ENCODE results near the gene PGAM5. TPM values are rescaled to one million over a fixed set of nuclear protein-coding genes. Genes with fewer than 3 reads are reported as not detected.

The PGAM5 gene
- total and polyA plus RNA-seq, 2 of the 4 experiments (the other 2 are of a cell fraction), result 25.2 to 37.8 TPM

DNA sequence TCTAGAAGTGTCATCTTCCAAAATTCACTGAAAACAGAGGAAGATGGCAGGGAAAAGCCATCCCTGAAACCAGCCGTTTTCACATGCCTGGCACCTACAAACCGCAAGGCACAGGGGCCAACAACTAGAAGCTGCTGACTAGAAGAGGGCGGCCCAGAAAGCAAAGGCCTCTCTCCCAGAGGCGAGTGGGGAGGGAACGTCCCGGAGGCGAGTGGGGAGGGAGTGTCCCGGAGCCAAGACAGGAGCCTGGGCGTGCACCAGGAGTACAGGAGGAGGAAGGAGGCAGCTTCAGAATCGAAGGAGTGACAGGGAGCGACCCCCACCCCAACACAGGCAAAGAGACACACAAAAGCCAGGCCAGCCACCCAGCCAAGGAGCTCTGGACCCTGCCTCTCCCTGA, 30.0 kb downstream of the PGAM5 start:
- WGBS, 2 experiments (ENCODE audit: extremely low coverage in 2 of 2, insufficient read length in 1 of 2), result 100% methylated on average over 1 of the region's 11 CpGs; no CpG with 5 or more reads in 1 of the 2 experiments
- H3K27ac ChIP-seq (ENCODE audit: insufficient read depth, low read length), result no peak overlapping the region
- peaks cover 33 to 59% of the 10 kb centered on the region in 2 experiments for H3K79me1 ChIP-seq (ENCODE audit: low read depth in 1 of 2, low read length in 2 of 2)
- H3K14ac ChIP-seq (replicated peaks; ENCODE audit: low read depth, low read length), result no peak overlapping the region
- no peaks in the 10 kb centered on the region for H3K27me3 ChIP-seq (ENCODE audit: control insufficient read depth, insufficient read depth, low read length)
- no peak overlapping the region for H2BK20ac ChIP-seq (ENCODE audit: low read depth, low read length)
- H4K20me1 ChIP-seq (ENCODE audit: insufficient read depth, low read length), result peaks cover 57% of the 10 kb centered on the region
- no peak overlapping the region for H2BK15ac ChIP-seq (ENCODE audit: low read depth, low read length)
- H3K9ac ChIP-seq (ENCODE audit: low read depth, low read length), result no peak overlapping the region
- in situ Hi-C loops (cut with MboI; ENCODE audit: low sequenced_read_pairs), result no loop called here
- H3K9me1 ChIP-seq (ENCODE audit: insufficient read depth, low read length), result peaks cover 5% of the 10 kb centered on the region
- intact Hi-C loops (cut with micrococcal nuclease), result no loop called here
- H2AK5ac ChIP-seq (ENCODE audit: low read depth, low read length), result no peak overlapping the region
- no peaks in the 10 kb centered on the region for H3K9me3 ChIP-seq (ENCODE audit: control insufficient read depth, insufficient read depth, low read length)
- BruUV-seq (replicated peaks), result no TSS peak
- H2AFZ ChIP-seq (replicated peaks; ENCODE audit: low read length, poor library complexity), result no peak overlapping the region
- no peak overlapping the region for H3K4ac ChIP-seq (ENCODE audit: low read depth, low read length)
- no peak overlapping the region for H2BK5ac ChIP-seq (ENCODE audit: low read depth, low read length, poor library complexity, severe bottlenecking)
- CTCF ChIA-PET, result no interaction called here
- H3K23ac ChIP-seq (ENCODE audit: low read depth, low read length), result no peak overlapping the region
- POLR2A ChIA-PET (ENCODE audit: unreplicated experiment), result no interaction called here
- dilution Hi-C loops (cut with HindIII; ENCODE audit: low sequenced_read_pairs, unreplicated experiment), result no loop called here
- no peaks in the 10 kb centered on the region for H3K4me1 ChIP-seq (ENCODE audit: control insufficient read depth, insufficient read depth, low read length)
- TF ChIP-seq CHD1 (IDR thresholded peaks at IDR 0.05; ENCODE audit: low read depth, low read length), result no peak
- TF ChIP-seq, protein P1, sequence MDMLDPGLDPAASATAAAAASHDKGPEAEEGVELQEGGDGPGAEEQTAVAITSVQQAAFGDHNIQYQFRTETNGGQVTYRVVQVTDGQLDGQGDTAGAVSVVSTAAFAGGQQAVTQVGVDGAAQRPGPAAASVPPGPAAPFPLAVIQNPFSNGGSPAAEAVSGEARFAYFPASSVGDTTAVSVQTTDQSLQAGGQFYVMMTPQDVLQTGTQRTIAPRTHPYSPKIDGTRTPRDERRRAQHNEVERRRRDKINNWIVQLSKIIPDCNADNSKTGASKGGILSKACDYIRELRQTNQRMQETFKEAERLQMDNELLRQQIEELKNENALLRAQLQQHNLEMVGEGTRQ (IDR thresholded peaks at IDR 0.05; ENCODE audit: low read depth, low read length), result no peak
- TF ChIP-seq RFX5 (IDR thresholded peaks at IDR 0.05; ENCODE audit: low read depth, low read length), result no peak
- TF ChIP-seq, protein P2, sequence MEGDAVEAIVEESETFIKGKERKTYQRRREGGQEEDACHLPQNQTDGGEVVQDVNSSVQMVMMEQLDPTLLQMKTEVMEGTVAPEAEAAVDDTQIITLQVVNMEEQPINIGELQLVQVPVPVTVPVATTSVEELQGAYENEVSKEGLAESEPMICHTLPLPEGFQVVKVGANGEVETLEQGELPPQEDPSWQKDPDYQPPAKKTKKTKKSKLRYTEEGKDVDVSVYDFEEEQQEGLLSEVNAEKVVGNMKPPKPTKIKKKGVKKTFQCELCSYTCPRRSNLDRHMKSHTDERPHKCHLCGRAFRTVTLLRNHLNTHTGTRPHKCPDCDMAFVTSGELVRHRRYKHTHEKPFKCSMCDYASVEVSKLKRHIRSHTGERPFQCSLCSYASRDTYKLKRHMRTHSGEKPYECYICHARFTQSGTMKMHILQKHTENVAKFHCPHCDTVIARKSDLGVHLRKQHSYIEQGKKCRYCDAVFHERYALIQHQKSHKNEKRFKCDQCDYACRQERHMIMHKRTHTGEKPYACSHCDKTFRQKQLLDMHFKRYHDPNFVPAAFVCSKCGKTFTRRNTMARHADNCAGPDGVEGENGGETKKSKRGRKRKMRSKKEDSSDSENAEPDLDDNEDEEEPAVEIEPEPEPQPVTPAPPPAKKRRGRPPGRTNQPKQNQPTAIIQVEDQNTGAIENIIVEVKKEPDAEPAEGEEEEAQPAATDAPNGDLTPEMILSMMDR (conservative IDR thresholded peaks at IDR 0.05; ENCODE audit: low read depth, low read length), result no peak
- TF ChIP-seq MAFK (IDR thresholded peaks at IDR 0.05; ENCODE audit: low read depth, low read length), result no peak
- TF ChIP-seq POLR2A (IDR thresholded peaks at IDR 0.05; ENCODE audit: low read depth, low read length), result no peak
- TF ChIP-seq FOS (IDR thresholded peaks at IDR 0.05; ENCODE audit: low read depth, low read length), result no peak
- no peak for TF ChIP-seq BHLHE40 (IDR thresholded peaks at IDR 0.05; ENCODE audit: low read depth, low read length)
- no peak for TF ChIP-seq RAD21 (IDR thresholded peaks at IDR 0.05; ENCODE audit: low read length)
- TF ChIP-seq MXI1 (IDR thresholded peaks at IDR 0.05; ENCODE audit: borderline replicate concordance, low read depth, low read length), result no peak
- no peak for TF ChIP-seq SMC3 (IDR thresholded peaks at IDR 0.05; ENCODE audit: low read depth, low read length)
- no peak for TF ChIP-seq MAZ (IDR thresholded peaks at IDR 0.05; ENCODE audit: borderline replicate concordance, low read depth, low read length)
- TF ChIP-seq CEBPB (IDR thresholded peaks at IDR 0.05; ENCODE audit: low read depth, low read length), result no peak
- TF ChIP-seq NFE2L2 (IDR thresholded peaks at IDR 0.05; ENCODE audit: low read depth, low read length), result no peak
- no peak for TF ChIP-seq RCOR1 (IDR thresholded peaks at IDR 0.05; ENCODE audit: insufficient replicate concordance, low read length)
- TF ChIP-seq, protein P3, sequence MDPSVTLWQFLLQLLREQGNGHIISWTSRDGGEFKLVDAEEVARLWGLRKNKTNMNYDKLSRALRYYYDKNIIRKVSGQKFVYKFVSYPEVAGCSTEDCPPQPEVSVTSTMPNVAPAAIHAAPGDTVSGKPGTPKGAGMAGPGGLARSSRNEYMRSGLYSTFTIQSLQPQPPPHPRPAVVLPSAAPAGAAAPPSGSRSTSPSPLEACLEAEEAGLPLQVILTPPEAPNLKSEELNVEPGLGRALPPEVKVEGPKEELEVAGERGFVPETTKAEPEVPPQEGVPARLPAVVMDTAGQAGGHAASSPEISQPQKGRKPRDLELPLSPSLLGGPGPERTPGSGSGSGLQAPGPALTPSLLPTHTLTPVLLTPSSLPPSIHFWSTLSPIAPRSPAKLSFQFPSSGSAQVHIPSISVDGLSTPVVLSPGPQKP (IDR thresholded peaks at IDR 0.05; ENCODE audit: borderline replicate concordance, low read depth, low read length), result no peak
- H3K4me2 ChIP-seq (ENCODE audit: low read depth, low read length), result no peak overlapping the region
- no peak overlapping the region for H2BK120ac ChIP-seq (ENCODE audit: low read depth, low read length)
- no peak overlapping the region for H2AK9ac ChIP-seq (replicated peaks; ENCODE audit: low read depth, low read length, poor library complexity)
- no peak overlapping the region for H4K91ac ChIP-seq (ENCODE audit: insufficient read depth, low read depth, low read length)
- DNase-seq (no peak), ATAC-seq (ENCODE audit: low read depth) (no peak)
- H4K5ac ChIP-seq (ENCODE audit: low read depth, low read length), result no peak overlapping the region
- H3K56ac ChIP-seq (ENCODE audit: extremely low read depth, insufficient read depth, low read length), result no peak overlapping the region
- H3K36me3 ChIP-seq (ENCODE audit: control insufficient read depth, insufficient read depth, low read length), result peaks cover 71% of the 10 kb centered on the region
- no peak overlapping the region for H4K8ac ChIP-seq (ENCODE audit: low read depth in 2 of 2, low read length in 2 of 2)
- H3K18ac ChIP-seq (ENCODE audit: low read depth, low read length), result no peak overlapping the region
- H3K4me3 ChIP-seq (ENCODE audit: insufficient read depth, low read depth, low read length), result no peak overlapping the region
